Loucy (cell line): Measurements from ENCODE around the gene TET3.

Source experiments
- EZH2phosphoT487 ChIP-seq: fragments of 200-600 bp; IDR thresholded peaks from 2 replicates; pipeline ENCODE4 v1.6.1; 2018; ENCODE audit warnings: antibody characterized with exemption, mild to moderate bottlenecking, moderate library complexity, borderline replicate concordance
- TF ChIP-seq, protein P1 (sequence below): fragments of 200-600 bp; sonication (generic); conservative IDR thresholded peaks from 2 replicates; pipeline ENCODE4 v1.5.1; 2014; ENCODE audit warnings: mild to moderate bottlenecking, antibody characterized with exemption, low read length

DNA sequence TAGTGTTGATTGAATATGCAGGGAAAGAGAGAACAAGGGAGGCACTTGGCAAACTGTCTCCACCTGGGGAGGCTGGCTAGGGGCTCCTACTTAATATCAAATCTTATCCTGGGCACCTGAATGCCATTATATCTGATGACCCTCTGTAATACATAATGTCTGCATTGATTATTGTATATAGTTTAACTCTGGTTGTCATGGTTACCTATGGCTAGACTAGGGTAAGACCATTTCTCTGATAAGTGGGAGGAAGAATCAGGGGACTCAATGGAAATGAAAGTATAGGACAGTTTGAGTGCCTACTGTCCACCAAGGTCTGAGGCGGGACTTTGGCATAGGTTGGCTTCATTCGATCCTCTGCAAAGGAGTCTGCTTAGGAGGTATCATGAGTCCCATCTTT, 7.2 kb upstream of the TET3 start:
- TF ChIP-seq, protein P1, sequence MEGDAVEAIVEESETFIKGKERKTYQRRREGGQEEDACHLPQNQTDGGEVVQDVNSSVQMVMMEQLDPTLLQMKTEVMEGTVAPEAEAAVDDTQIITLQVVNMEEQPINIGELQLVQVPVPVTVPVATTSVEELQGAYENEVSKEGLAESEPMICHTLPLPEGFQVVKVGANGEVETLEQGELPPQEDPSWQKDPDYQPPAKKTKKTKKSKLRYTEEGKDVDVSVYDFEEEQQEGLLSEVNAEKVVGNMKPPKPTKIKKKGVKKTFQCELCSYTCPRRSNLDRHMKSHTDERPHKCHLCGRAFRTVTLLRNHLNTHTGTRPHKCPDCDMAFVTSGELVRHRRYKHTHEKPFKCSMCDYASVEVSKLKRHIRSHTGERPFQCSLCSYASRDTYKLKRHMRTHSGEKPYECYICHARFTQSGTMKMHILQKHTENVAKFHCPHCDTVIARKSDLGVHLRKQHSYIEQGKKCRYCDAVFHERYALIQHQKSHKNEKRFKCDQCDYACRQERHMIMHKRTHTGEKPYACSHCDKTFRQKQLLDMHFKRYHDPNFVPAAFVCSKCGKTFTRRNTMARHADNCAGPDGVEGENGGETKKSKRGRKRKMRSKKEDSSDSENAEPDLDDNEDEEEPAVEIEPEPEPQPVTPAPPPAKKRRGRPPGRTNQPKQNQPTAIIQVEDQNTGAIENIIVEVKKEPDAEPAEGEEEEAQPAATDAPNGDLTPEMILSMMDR: no peak
- TF ChIP-seq EZH2phosphoT487: no peak
